ENCODE data around the gene FAM135A. TPM values are rescaled to one million over a fixed set of nuclear protein-coding genes. Genes with fewer than 3 reads are reported as not detected.

FAM135A gene
- total and polyA plus RNA-seq, 9 of the 15 experiments (the other 6 are each of a cell fraction or from before 2014, with no cell fraction given) = 7.4 to 32.9 (median 19.2) TPM

Small RNA genes within 50 kb of the gene (small RNA-seq; reads per million reads assigned to genes)
- gene RNU7-48P = not detected

Other genes starting within 250 kb of the FAM135A start
- 0.05 and 0.08 TPM in 2 replicates for gene COL9A1, start 110.4 kb upstream of the FAM135A start, total RNA-seq (2014; rRNA removed)
- gene COL9A1, start 110.4 kb upstream of the FAM135A start, total RNA-seq (2014; rRNA removed; fragmentation: Illumina TruSeq; extraction: Trizol) = 0.07 TPM in 1 of 2 replicates, not detected in the other
- 0.07 TPM in 1 of 2 replicates, not detected in the other for gene COL9A1, start 110.4 kb upstream of the FAM135A start, total RNA-seq (2015; rRNA removed; fragmentation: Illumina TruSeq; extraction: Trizol)
- 0.13 TPM in 2 replicates for gene COL9A1, start 110.4 kb upstream of the FAM135A start, total RNA-seq (2021)
- 0.03 and 0.04 TPM in 2 replicates for gene COL9A1, start 110.4 kb upstream of the FAM135A start, polyA plus RNA-seq (2011; rRNA removed)
- not detected in 2 replicates for gene COL9A1, start 110.4 kb upstream of the FAM135A start, polyA plus RNA-seq (2014; fragmentation: Illumina TruSeq; extraction: Trizol)
- gene COL9A1, start 110.4 kb upstream of the FAM135A start, polyA plus RNA-seq (2014; fragmentation: Nextera tagmentation; extraction: Ambion mirVana) = under 1 TPM; 0.01 to 0.03 TPM
- gene COL9A1, start 110.4 kb upstream of the FAM135A start, polyA plus RNA-seq (2014; rRNA removed) = 0.09 TPM in 1 of 2 replicates, not detected in the other
- 3.5 and 6.5 TPM in 2 replicates for gene SDHAF4, start 153.4 kb downstream of the FAM135A start, total RNA-seq (2014; rRNA removed)
- 7.5 and 9.2 TPM in 2 replicates for gene SDHAF4, start 153.4 kb downstream of the FAM135A start, total RNA-seq (2014; rRNA removed; fragmentation: Illumina TruSeq; extraction: Trizol)
- gene SDHAF4, start 153.4 kb downstream of the FAM135A start, total RNA-seq (2015; rRNA removed; fragmentation: Illumina TruSeq; extraction: Trizol) = 7.6 and 8.0 TPM in 2 replicates
- 6.2 and 6.5 TPM in 2 replicates for gene SDHAF4, start 153.4 kb downstream of the FAM135A start, total RNA-seq (2021)
- gene SDHAF4, start 153.4 kb downstream of the FAM135A start, polyA plus RNA-seq (2011; rRNA removed) = 12.0 and 15.2 TPM in 2 replicates
- 4.6 and 6.1 TPM in 2 replicates for gene SDHAF4, start 153.4 kb downstream of the FAM135A start, polyA plus RNA-seq (2014; fragmentation: Illumina TruSeq; extraction: Trizol)
- gene SDHAF4, start 153.4 kb downstream of the FAM135A start, polyA plus RNA-seq (2014; fragmentation: Nextera tagmentation; extraction: Ambion mirVana) = 1 to 10 TPM; 4.9 to 5.1 TPM
- 10.4 and 14.3 TPM in 2 replicates for gene SDHAF4, start 153.4 kb downstream of the FAM135A start, polyA plus RNA-seq (2014; rRNA removed)